CD4-positive, alpha-beta T cell (primary cell): ENCODE data around the gene CTNNA2. TPM values are rescaled to one million over a fixed set of nuclear protein-coding genes. Genes with fewer than 3 reads are reported as not detected.

ENCODE experiments used
- ATAC-seq: fragments of 200-7000 bp; cut with Tn5 transposase; one replicate; pipeline ENCODE4 v1.10.0; 2022; ENCODE audit warnings: mild to moderate bottlenecking; ENCODE audit not compliant: poor library complexity
- CTCF ChIA-PET: fragments of 350-600 bp; sonication (Branson Sonifier 250); formaldehyde crosslinking; loops from one replicate; lab custom pipeline; 2021; ENCODE audit warnings: antibody characterized with exemption, inconsistent platforms; lab: Charles Lee
- POLR2A ChIA-PET: fragments of 350-600 bp; sonication (Branson Sonifier 250); formaldehyde crosslinking; loops from one replicate; lab custom pipeline; 2021; ENCODE audit warnings: antibody characterized with exemption, inconsistent platforms; lab: Charles Lee
- DNase-seq, 14 experiments: peaks; one replicate each; pipeline ENCODE4 v3.0.0-alpha.2; 2013 to 2020; ENCODE audit warnings: mixed read lengths in 2 of 14
- H3K27ac ChIP-seq, 2 donors: one replicate each; pipeline versions ENCODE4 v1.5.1 to v1.7.0; 2013; ENCODE audit warnings: low read length in 2 of 2, low read depth in 1 of 2, mild to moderate bottlenecking in 1 of 2
- H3K27me3 ChIP-seq, 2 experiments: 1 replicate in 1 of 2; 2 replicates in 1 of 2; pipeline versions ENCODE4 v1.6.1 to v1.7.0; 2013; ENCODE audit warnings: low read length in 2 of 2, control low read depth in 1 of 2, mild to moderate bottlenecking in 1 of 2, moderate library complexity in 1 of 2; ENCODE audit not compliant: insufficient read depth in 2 of 2, control insufficient read depth in 1 of 2
- H3K36me3 ChIP-seq: one replicate; pipeline ENCODE4 v1.6.1; 2013; ENCODE audit warnings: low read length, control low read depth; ENCODE audit not compliant: insufficient read depth
- H3K4me1 ChIP-seq: one replicate; pipeline ENCODE4 v1.6.1; 2013; ENCODE audit warnings: low read length, control low read depth; ENCODE audit not compliant: insufficient read depth
- H3K4me3 ChIP-seq: one replicate; pipeline ENCODE4 v1.5.1; 2013; ENCODE audit warnings: mild to moderate bottlenecking, low read length, moderate library complexity
- H3K9me3 ChIP-seq, 2 experiments: 1 replicate in 1 of 2; 2 replicates in 1 of 2; pipeline versions ENCODE4 v1.6.1 to v1.7.0; 2013; ENCODE audit warnings: low read length in 2 of 2, mild to moderate bottlenecking in 2 of 2, control low read depth in 1 of 2, moderate library complexity in 1 of 2; ENCODE audit not compliant: control insufficient read depth in 1 of 2, insufficient read depth in 1 of 2
- H3K27ac Mint-ChIP-seq: one replicate; pipeline ENCODE4 v1.8.0; 2020; ENCODE audit warnings: mixed read lengths
- H3K27me3 Mint-ChIP-seq: one replicate; pipeline ENCODE4 v1.8.0; 2021; ENCODE audit warnings: mixed read lengths
- H3K36me3 Mint-ChIP-seq: one replicate; pipeline ENCODE4 v1.8.0; 2021; ENCODE audit warnings: low read depth, mixed read lengths
- H3K4me1 Mint-ChIP-seq: one replicate; pipeline ENCODE4 v1.8.0; 2021; ENCODE audit warnings: low read depth, mixed read lengths
- H3K4me3 Mint-ChIP-seq: one replicate; pipeline ENCODE4 v1.8.0; 2020; ENCODE audit warnings: mild to moderate bottlenecking, mixed read lengths
- H3K9me3 Mint-ChIP-seq: one replicate; pipeline ENCODE4 v1.8.0; 2020; ENCODE audit warnings: mixed read lengths
- CTCF ChIP-seq: fragments of 200-600 bp; IDR thresholded peaks from one replicate; pipeline ENCODE4 v1.8.0; 2022; ENCODE audit warnings: antibody characterized with exemption, mild to moderate bottlenecking
- intact Hi-C, 2 experiments: fragments of 100-400 bp; cut with DNase I in 1 of 2; cut with micrococcal nuclease in 1 of 2; formaldehyde crosslinking; loops; one replicate each; pipeline versions ENCODE4 v1.15.1 to v1.9.0; 2023 to 2025; cut with DNase I, micrococcal nuclease
- total RNA-seq, 174 experiments: library from RNA in 2 of 174; stranded (reverse) in 2 of 174; gene quantifications; one replicate each; pipeline ENCODE4 v1.2.3 and lab custom pipeline; 2021 to 2026

The CTNNA2 gene
- total RNA-seq, 2 experiments from 2014 or later: not detected

GRCh38 chr2:79874015-79874414, 361.2 kb downstream of the CTNNA2 start:
- CTCF ChIA-PET: no interaction called here
- Mint-ChIP-seq H3K9me3 (peaks cover 3% of the 10 kb centered on the region), H3K36me3 (no peaks in the 10 kb centered on the region), H3K4me3 (no peak overlapping the region), H3K27me3 (no peaks in the 10 kb centered on the region), H3K27ac (no peak overlapping the region), H3K4me1 (no peaks in the 10 kb centered on the region)
- H3K4me3 ChIP-seq: no peak overlapping the region
- no peaks in the 10 kb centered on the region for H3K27me3 ChIP-seq
- H3K36me3 ChIP-seq: no peaks in the 10 kb centered on the region
- intact Hi-C loops: no loop called here
- ATAC-seq (no peak), DNase-seq (no peak)
- H3K4me1 ChIP-seq: no peaks in the 10 kb centered on the region
- POLR2A ChIA-PET: no interaction called here
- peaks cover 0 to 5% of the 10 kb centered on the region in 2 experiments for H3K9me3 ChIP-seq
- TF ChIP-seq CTCF: no peak
- H3K27ac ChIP-seq: no peak overlapping the region

DNA sequence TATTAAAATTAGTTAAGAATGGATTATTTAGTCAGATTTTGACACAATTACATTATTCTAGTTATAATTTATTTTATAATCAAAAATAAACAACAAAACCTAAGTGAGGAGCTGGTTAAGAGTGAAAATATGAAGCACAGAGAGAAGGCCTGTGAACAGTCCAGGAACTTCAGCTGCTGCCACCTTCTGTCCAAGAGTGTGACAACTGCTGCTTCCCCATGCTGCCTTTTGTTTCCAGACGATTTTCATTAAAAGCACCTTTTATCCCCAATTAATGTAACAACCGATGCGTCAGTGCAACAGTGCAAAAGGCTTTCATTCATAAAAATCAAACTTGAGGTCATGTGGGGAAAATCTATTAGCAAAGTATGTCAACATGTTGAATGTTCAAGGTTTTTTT, 363.6 kb downstream of the CTNNA2 start:
- TF ChIP-seq CTCF: no peak
- no peaks in the 10 kb centered on the region for H3K27me3 ChIP-seq
- no peak overlapping the region for H3K4me3 Mint-ChIP-seq
- peaks cover 0 to 5% of the 10 kb centered on the region in 2 experiments for H3K9me3 ChIP-seq
- peaks cover 4% of the 10 kb centered on the region for H3K9me3 Mint-ChIP-seq
- no peak overlapping the region for H3K27ac ChIP-seq
- H3K4me1 ChIP-seq: no peaks in the 10 kb centered on the region
- no peak overlapping the region for H3K27ac Mint-ChIP-seq
- ATAC-seq (no peak), DNase-seq (no peak)
- no peaks in the 10 kb centered on the region for H3K36me3 ChIP-seq
- no peaks in the 10 kb centered on the region for H3K36me3 Mint-ChIP-seq
- intact Hi-C loops: no loop called here
- no peaks in the 10 kb centered on the region for H3K4me1 Mint-ChIP-seq
- H3K4me3 ChIP-seq: no peak overlapping the region
- H3K27me3 Mint-ChIP-seq: no peaks in the 10 kb centered on the region
- POLR2A ChIA-PET: no interaction called here
- CTCF ChIA-PET: no interaction called here

GRCh38 chr2:79882548-79882947, 369.7 kb downstream of the CTNNA2 start:
- H3K27me3 ChIP-seq: no peaks in the 10 kb centered on the region
- H3K36me3 ChIP-seq: no peaks in the 10 kb centered on the region
- Mint-ChIP-seq H3K4me3 (no peak overlapping the region), H3K36me3 (no peaks in the 10 kb centered on the region), H3K9me3 (peaks cover 2% of the 10 kb centered on the region), H3K4me1 (no peaks in the 10 kb centered on the region), H3K27me3 (peaks cover under 1% of the 10 kb centered on the region), H3K27ac (no peak overlapping the region)
- POLR2A ChIA-PET: no interaction called here
- CTCF ChIA-PET: no interaction called here
- TF ChIP-seq CTCF: no peak
- no peak for ATAC-seq
- H3K9me3 ChIP-seq: peaks cover 0 to 8% of the 10 kb centered on the region in 2 experiments
- DNase-seq: no peak
- intact Hi-C loops: no loop called here
- H3K27ac ChIP-seq: no peak overlapping the region
- no peak overlapping the region for H3K4me3 ChIP-seq
- no peaks in the 10 kb centered on the region for H3K4me1 ChIP-seq
